Body of pancreas (tissue), 4 donors: Measurements from ENCODE around the gene GALP.
"Not testable (repeated sequence)": the region's sequence is repeated elsewhere in the genome, so short reads cannot be mapped to it uniquely, and the experiment has no call there.

Source experiments
- POLR2A ChIP-seq, 3 donors: fragments of 450-650 bp; IDR thresholded peaks; one replicate each; pipeline ENCODE4 v1.6.1; 2016; ENCODE audit warnings: antibody characterized with exemption in 3 of 3, mild to moderate bottlenecking in 2 of 3
- TF ChIP-seq, protein P1 (sequence below), 7 experiments: fragments of 450-650 bp in 4 of 7; fragments of 200-600 bp in 3 of 7; sonication (generic) in 3 of 7; IDR thresholded peaks; one replicate each; pipeline ENCODE4 v1.5.1; 2016 to 2019; ENCODE audit warnings: antibody characterized with exemption in 7 of 7

DNA sequence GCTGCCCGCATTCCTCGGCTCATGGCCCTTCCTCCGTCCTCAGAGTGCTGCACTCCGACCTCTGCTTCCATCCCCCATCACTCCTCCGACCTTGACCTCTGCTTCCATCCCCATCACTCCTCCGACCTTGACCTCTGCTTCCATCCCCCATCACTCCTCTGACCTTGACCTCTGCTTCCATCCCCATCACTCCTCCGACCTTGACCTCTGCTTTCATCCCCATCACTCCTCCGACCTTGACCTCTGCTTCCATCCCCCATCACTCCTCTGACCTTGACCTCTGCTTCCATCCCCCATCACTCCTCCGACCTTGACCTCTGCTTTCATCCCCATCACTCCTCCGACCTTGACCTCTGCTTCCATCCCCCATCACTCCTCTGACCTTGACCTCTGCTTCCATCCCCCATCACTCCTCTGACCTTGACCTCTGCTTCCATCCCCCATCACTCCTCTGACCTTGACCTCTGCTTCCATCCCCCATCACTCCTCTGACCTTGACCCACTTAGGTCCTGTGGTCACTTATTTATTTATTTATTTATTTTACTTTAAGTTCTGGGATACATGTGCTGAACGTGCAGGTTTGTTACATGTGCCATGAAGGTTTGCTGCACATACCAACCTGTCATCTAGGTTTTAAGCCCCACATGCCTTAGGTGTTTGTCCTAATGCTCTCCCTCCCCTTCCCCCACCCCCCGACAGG, 26.7 kb upstream of the GALP start:
- TF ChIP-seq, protein P1, sequence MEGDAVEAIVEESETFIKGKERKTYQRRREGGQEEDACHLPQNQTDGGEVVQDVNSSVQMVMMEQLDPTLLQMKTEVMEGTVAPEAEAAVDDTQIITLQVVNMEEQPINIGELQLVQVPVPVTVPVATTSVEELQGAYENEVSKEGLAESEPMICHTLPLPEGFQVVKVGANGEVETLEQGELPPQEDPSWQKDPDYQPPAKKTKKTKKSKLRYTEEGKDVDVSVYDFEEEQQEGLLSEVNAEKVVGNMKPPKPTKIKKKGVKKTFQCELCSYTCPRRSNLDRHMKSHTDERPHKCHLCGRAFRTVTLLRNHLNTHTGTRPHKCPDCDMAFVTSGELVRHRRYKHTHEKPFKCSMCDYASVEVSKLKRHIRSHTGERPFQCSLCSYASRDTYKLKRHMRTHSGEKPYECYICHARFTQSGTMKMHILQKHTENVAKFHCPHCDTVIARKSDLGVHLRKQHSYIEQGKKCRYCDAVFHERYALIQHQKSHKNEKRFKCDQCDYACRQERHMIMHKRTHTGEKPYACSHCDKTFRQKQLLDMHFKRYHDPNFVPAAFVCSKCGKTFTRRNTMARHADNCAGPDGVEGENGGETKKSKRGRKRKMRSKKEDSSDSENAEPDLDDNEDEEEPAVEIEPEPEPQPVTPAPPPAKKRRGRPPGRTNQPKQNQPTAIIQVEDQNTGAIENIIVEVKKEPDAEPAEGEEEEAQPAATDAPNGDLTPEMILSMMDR (IDR thresholded peaks at IDR 0.05): not testable (repeated sequence)
- TF ChIP-seq POLR2A (IDR thresholded peaks at IDR 0.05): not testable (repeated sequence)
